Neural progenitor cell (in vitro differentiated cells): ENCODE measurements around the gene WHAMM. TPM values are rescaled to one million over a fixed set of nuclear protein-coding genes. Genes with fewer than 3 reads are reported as not detected.

Experiments used
- DNase-seq: peaks from one replicate; pipeline ENCODE4 v3.0.0-alpha.2; 2016; ENCODE audit warnings: low spot score
- H2AFZ ChIP-seq: fragments of 200-600 bp; sonication (generic); replicated peaks from 2 replicates; pipeline ENCODE4 v1.6.1; 2016; ENCODE audit warnings: antibody characterized with exemption
- H3F3A ChIP-seq: fragments of 200-600 bp; sonication (generic); 2 replicates; pipeline ENCODE4 v1.6.1; 2016; ENCODE audit warnings: antibody characterized with exemption, low read depth
- H3K27ac ChIP-seq: fragments of 200-600 bp; sonication (generic); 2 replicates; pipeline ENCODE4 v1.5.1; 2016; ENCODE audit warnings: mild to moderate bottlenecking
- H3K27me3 ChIP-seq: fragments of 200-600 bp; sonication (generic); 2 replicates; pipeline ENCODE4 v1.6.1; 2016; ENCODE audit warnings: mild to moderate bottlenecking, moderate library complexity
- H3K36me3 ChIP-seq: fragments of 200-600 bp; sonication (generic); 2 replicates; pipeline ENCODE4 v1.5.1; 2016
- H3K4me1 ChIP-seq: fragments of 200-600 bp; sonication (generic); 2 replicates; pipeline ENCODE4 v1.6.1; 2016; ENCODE audit warnings: mixed run types
- H3K4me2 ChIP-seq: fragments of 200-600 bp; sonication (generic); 2 replicates; pipeline ENCODE4 v1.6.1; 2016
- H3K4me3 ChIP-seq: fragments of 200-600 bp; sonication (generic); 2 replicates; pipeline ENCODE4 v1.5.1; 2016
- H3K79me2 ChIP-seq: fragments of 200-600 bp; sonication (generic); 2 replicates; pipeline ENCODE4 v1.6.1; 2016; ENCODE audit warnings: low read depth
- H3K9ac ChIP-seq: fragments of 200-600 bp; sonication (generic); 2 replicates; pipeline ENCODE4 v1.6.1; 2016
- H3K9me3 ChIP-seq: fragments of 200-600 bp; sonication (generic); 2 replicates; pipeline ENCODE4 v1.5.1; 2016; ENCODE audit warnings: low read depth
- H4K20me1 ChIP-seq: fragments of 200-600 bp; sonication (generic); 2 replicates; pipeline ENCODE4 v1.6.1; 2016; ENCODE audit warnings: low read depth
- H3K27ac Mint-ChIP-seq: 3 replicates; pipeline ENCODE4 v1.8.0; 2021; ENCODE audit warnings: mixed read lengths
- H3K27me3 Mint-ChIP-seq: 2 replicates; pipeline ENCODE4 v1.8.0; 2022; ENCODE audit warnings: low read depth, mild to moderate bottlenecking, inconsistent platforms, moderate library complexity, mixed read lengths; ENCODE audit not compliant: insufficient read depth
- H3K36me3 Mint-ChIP-seq: 3 replicates; pipeline ENCODE4 v1.8.0; 2021; ENCODE audit warnings: mixed read lengths
- H3K4me1 Mint-ChIP-seq: 3 replicates; pipeline ENCODE4 v1.8.0; 2021; ENCODE audit warnings: mixed read lengths
- H3K4me3 Mint-ChIP-seq: 3 replicates; pipeline ENCODE4 v1.8.0; 2021; ENCODE audit warnings: mild to moderate bottlenecking, moderate library complexity, mixed read lengths
- H3K9me3 Mint-ChIP-seq: 3 replicates; pipeline ENCODE4 v1.8.0; 2020; ENCODE audit warnings: mixed read lengths
- CTCF ChIP-seq: fragments of 200-600 bp; sonication (generic); IDR thresholded peaks from 2 replicates; pipeline ENCODE4 v1.5.1; 2017; ENCODE audit warnings: antibody characterized with exemption, mild to moderate bottlenecking
- EZH2 ChIP-seq: fragments of 200-600 bp; sonication (generic); IDR thresholded peaks from 2 replicates; pipeline ENCODE4 v1.6.1; 2017; ENCODE audit warnings: antibody characterized with exemption, mild to moderate bottlenecking, moderate library complexity
- EZH2phosphoT487 ChIP-seq: fragments of 200-600 bp; sonication (generic); IDR thresholded peaks from 2 replicates; pipeline ENCODE4 v1.6.1; 2017; ENCODE audit warnings: antibody characterized with exemption
- total RNA-seq: library from RNA; depleted of rRNA; stranded (reverse); fragments of >200 nt; gene quantifications from 2 replicates; pipeline ENCODE4 v1.2.3, GENCODE V29; 2015; ENCODE audit warnings: low replicate concordance

Gene WHAMM
- total RNA-seq, 1 donor from 2014 or later: 1.9 TPM

- TF ChIP-seq EZH2: peak; percentile 50
- TF ChIP-seq EZH2phosphoT487: no peak
- TF ChIP-seq CTCF: peak; percentile 88
- H3K79me2 ChIP-seq: no peaks in the 10 kb centered on the region
- Mint-ChIP-seq H3K4me1 (peaks cover 45% of the 10 kb centered on the region), H3K4me3 (no peak overlapping the region), H3K36me3 (peaks cover 3% of the 10 kb centered on the region), H3K27me3 (peaks cover 8% of the 10 kb centered on the region), H3K27ac (peak overlapping the region; percentile 86), H3K9me3 (no peaks in the 10 kb centered on the region)
- H3K36me3 ChIP-seq: no peaks in the 10 kb centered on the region
- peak overlapping the region; percentile 99 for H2AFZ ChIP-seq
- peak overlapping the region; percentile 40 for H3K4me2 ChIP-seq
- no peaks in the 10 kb centered on the region for H4K20me1 ChIP-seq
- H3K9ac ChIP-seq: no peak overlapping the region
- no peaks in the 10 kb centered on the region for H3K27me3 ChIP-seq
- no peak overlapping the region for H3K4me3 ChIP-seq
- no peak overlapping the region for H3K27ac ChIP-seq
- H3K9me3 ChIP-seq: no peaks in the 10 kb centered on the region
- peak; percentile 90 for DNase-seq
- peaks cover 10% of the 10 kb centered on the region for H3F3A ChIP-seq
- H3K4me1 ChIP-seq: peaks cover 7% of the 10 kb centered on the region
Observed at GRCh38 chr15:82849556-82850512, 40.4 kb downstream of the WHAMM start.

- peaks cover 11% of the 10 kb centered on the region for H3K27me3 Mint-ChIP-seq
- peak overlapping the region; percentile 60 for H3K4me3 Mint-ChIP-seq
- Histone ChIP-seq H3K9me3 (no peaks in the 10 kb centered on the region), H2AFZ (no peak overlapping the region), H4K20me1 (no peaks in the 10 kb centered on the region), H3K79me2 (no peaks in the 10 kb centered on the region), H3K36me3 (no peaks in the 10 kb centered on the region), H3K27ac (no peak overlapping the region), H3F3A (peaks cover 10% of the 10 kb centered on the region), H3K4me2 (no peak overlapping the region), H3K4me1 (peaks cover 13% of the 10 kb centered on the region), H3K9ac (no peak overlapping the region), H3K27me3 (no peaks in the 10 kb centered on the region), H3K4me3 (no peak overlapping the region)
- peaks cover 51% of the 10 kb centered on the region for H3K4me1 Mint-ChIP-seq
- peak overlapping the region; percentile 88 for H3K27ac Mint-ChIP-seq
- DNase-seq: no peak
- peaks cover 2% of the 10 kb centered on the region for H3K36me3 Mint-ChIP-seq
- TF ChIP-seq EZH2 (no peak), EZH2phosphoT487 (no peak), CTCF (no peak)
- no peaks in the 10 kb centered on the region for H3K9me3 Mint-ChIP-seq
Observed at GRCh38 chr15:82850731-82851130, 41.3 kb downstream of the WHAMM start.

- H2AFZ ChIP-seq: no peak overlapping the region
- peak overlapping the region; percentile 88 for H3K27ac Mint-ChIP-seq
- no peak overlapping the region for H3K4me3 Mint-ChIP-seq
Observed at GRCh38 chr15:82851306-82851850, 42.0 kb downstream of the WHAMM start.

More at GRCh38 chr15:82851306-82851850, 42.0 kb downstream of the WHAMM start:
- Histone ChIP-seq H4K20me1 (no peaks in the 10 kb centered on the region), H3K4me2 (no peak overlapping the region), H3K4me3 (no peak overlapping the region), H3F3A (peaks cover 10% of the 10 kb centered on the region), H3K36me3 (no peaks in the 10 kb centered on the region), H3K9ac (no peak overlapping the region), H3K27ac (no peak overlapping the region), H3K9me3 (no peaks in the 10 kb centered on the region), H3K27me3 (no peaks in the 10 kb centered on the region), H3K79me2 (no peaks in the 10 kb centered on the region), H3K4me1 (peaks cover 19% of the 10 kb centered on the region)
- Mint-ChIP-seq H3K27me3 (peaks cover 11% of the 10 kb centered on the region), H3K36me3 (peaks cover 2% of the 10 kb centered on the region), H3K4me1 (peaks cover 56% of the 10 kb centered on the region), H3K9me3 (no peaks in the 10 kb centered on the region)
- no peak for DNase-seq
- TF ChIP-seq CTCF (no peak), EZH2 (no peak), EZH2phosphoT487 (no peak)
